Measurements from ENCODE around the gene RTP2.

- TF ChIP-seq CTCF (IDR thresholded peaks at IDR 0.05) = no peak
- no peak for TF ChIP-seq POLR2A (IDR thresholded peaks at IDR 0.05)
- no peak for TF ChIP-seq EP300 (IDR thresholded peaks at IDR 0.05)
These were observed 41.1 kb downstream of the RTP2 start for GRCh38 chr3:187661267-187661666.
